Right lobe of liver (tissue), 6 donors: Measurements from ENCODE around the gene C6orf132. TPM values are rescaled to one million over a fixed set of nuclear protein-coding genes. Genes with fewer than 3 reads are reported as not detected.

Experiments
- ATAC-seq, 4 donors: fragments of 200-7000 bp; cut with Tn5 transposase; one replicate each; pipeline ENCODE4 v1.9.1; 2020; ENCODE audit warnings: mild to moderate bottlenecking in 4 of 4, moderate library complexity in 4 of 4
- DNase-seq, 3 donors: peaks; one replicate each; pipeline ENCODE4 v3.0.0-alpha.2; 2020
- H3K27ac ChIP-seq, 3 donors: fragments of 200-600 bp; one replicate each; pipeline ENCODE4 v1.8.0; 2022
- H3K27me3 ChIP-seq, 2 donors: fragments of 200-600 bp; one replicate each; pipeline ENCODE4 v1.8.0; 2022
- H3K36me3 ChIP-seq, 4 donors: fragments of 200-600 bp; sonication (generic) in 1 of 4; one replicate each; pipeline versions ENCODE4 v1.5.1 to v1.8.0; 2017 to 2022; ENCODE audit warnings: control low read depth in 1 of 4
- H3K4me1 ChIP-seq, 4 donors: fragments of 200-600 bp; sonication (generic) in 1 of 4; one replicate each; pipeline versions ENCODE4 v1.5.1 to v1.8.0; 2017 to 2022; ENCODE audit warnings: control low read depth in 1 of 4
- H3K4me3 ChIP-seq, 3 donors: fragments of 200-600 bp; one replicate each; pipeline ENCODE4 v1.8.0; 2022
- H3K9me3 ChIP-seq, 4 donors: fragments of 200-600 bp; sonication (generic) in 1 of 4; one replicate each; pipeline versions ENCODE4 v1.5.1 to v1.8.0; 2017 to 2022; ENCODE audit warnings: control low read depth in 1 of 4
- POLR2A ChIP-seq: fragments of 450-650 bp; IDR thresholded peaks from one replicate; pipeline ENCODE4 v1.6.1; 2017; ENCODE audit warnings: antibody characterized with exemption, mild to moderate bottlenecking
- WGBS: methylation state at CpG from one replicate; pipeline ENCODE4 v1.1.6; 2018; ENCODE audit warnings: low coverage, low lambda C conversion rate; ENCODE audit not compliant: insufficient coverage; ENCODE audit errors: missing lambda C conversion rate; 5-methylcytosine and 5-hydroxymethylcytosine counted together
- intact Hi-C, 2 donors: fragments of 100-400 bp; cut with DNase I; formaldehyde crosslinking; loops; one replicate each; pipeline versions ENCODE4 v1.11.2 to v1.14.1; 2022
- total RNA-seq, 6 experiments: library from RNA; depleted of rRNA in 2 of 6; stranded (reverse); fragments of >200 nt in 2 of 6; fragmentation: NEBNext Ultra II Directional in 3 of 6; extraction: Animal tissue kit (Norgen Biotek cat#: 25700) in 3 of 6; gene quantifications; one replicate each; pipeline versions ENCODE4 v1.1.0 to v1.2.4, GENCODE V29; 2016 to 2023
- TF ChIP-seq, protein P1 (sequence below), 4 donors: fragments of 200-600 bp in 3 of 4; fragments of 450-650 bp in 1 of 4; IDR thresholded peaks; one replicate each; pipeline versions ENCODE4 v1.5.1 to v1.8.0; 2016 to 2022; ENCODE audit warnings: antibody characterized with exemption in 4 of 4, mild to moderate bottlenecking in 2 of 4
- donor health status: DM: no; HTN: yes; CAD: no.
- donor health status: DM: no; HTN: no; CAD: no.
- donor health status: DM: no; HTN: no; CAD: no.
- donor health status: DM: no; HTN: yes; CAD: no.
- donor health status: DM: no; HTN: yes; CAD: no.

The C6orf132 gene
- total RNA-seq, 6 experiments from 2014 or later, result 0.07 to 0.74 (median 0.34) TPM

DNA sequence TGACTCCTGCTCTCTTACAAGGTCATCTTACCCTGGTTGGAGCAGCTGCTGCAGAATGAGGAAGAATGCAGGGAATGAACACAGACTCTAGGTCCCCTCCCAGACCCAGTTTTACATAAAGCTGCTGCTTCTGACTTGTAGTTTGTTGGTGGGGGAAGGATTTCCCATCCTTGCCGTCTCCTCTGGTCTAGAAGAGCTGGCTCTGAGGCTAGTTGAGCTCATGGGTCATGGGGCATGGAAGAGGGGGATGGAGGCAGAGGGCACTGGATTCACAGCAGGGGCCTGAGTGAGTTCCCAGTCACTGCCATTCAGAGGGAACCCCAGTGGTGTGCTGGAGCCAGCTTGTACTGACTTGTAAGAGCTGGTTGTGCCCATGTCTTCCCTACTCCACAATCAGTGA, 21.6 kb upstream of the C6orf132 start:
- no peaks in the 10 kb centered on the region for H3K4me1 ChIP-seq
- DNase-seq, result no peak
- no peak for TF ChIP-seq POLR2A
- TF ChIP-seq, protein P1, sequence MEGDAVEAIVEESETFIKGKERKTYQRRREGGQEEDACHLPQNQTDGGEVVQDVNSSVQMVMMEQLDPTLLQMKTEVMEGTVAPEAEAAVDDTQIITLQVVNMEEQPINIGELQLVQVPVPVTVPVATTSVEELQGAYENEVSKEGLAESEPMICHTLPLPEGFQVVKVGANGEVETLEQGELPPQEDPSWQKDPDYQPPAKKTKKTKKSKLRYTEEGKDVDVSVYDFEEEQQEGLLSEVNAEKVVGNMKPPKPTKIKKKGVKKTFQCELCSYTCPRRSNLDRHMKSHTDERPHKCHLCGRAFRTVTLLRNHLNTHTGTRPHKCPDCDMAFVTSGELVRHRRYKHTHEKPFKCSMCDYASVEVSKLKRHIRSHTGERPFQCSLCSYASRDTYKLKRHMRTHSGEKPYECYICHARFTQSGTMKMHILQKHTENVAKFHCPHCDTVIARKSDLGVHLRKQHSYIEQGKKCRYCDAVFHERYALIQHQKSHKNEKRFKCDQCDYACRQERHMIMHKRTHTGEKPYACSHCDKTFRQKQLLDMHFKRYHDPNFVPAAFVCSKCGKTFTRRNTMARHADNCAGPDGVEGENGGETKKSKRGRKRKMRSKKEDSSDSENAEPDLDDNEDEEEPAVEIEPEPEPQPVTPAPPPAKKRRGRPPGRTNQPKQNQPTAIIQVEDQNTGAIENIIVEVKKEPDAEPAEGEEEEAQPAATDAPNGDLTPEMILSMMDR (IDR thresholded peaks at IDR 0.05), result no peak
- H3K27ac ChIP-seq, result no peak overlapping the region
- no peaks in the 10 kb centered on the region for H3K27me3 ChIP-seq
- H3K9me3 ChIP-seq, result no peaks in the 10 kb centered on the region
- H3K4me3 ChIP-seq, result no peak overlapping the region
- 13% methylated on average over 1 of the region's 1 CpG for whole genome bisulfite sequencing
- no peak for ATAC-seq
- no peaks in the 10 kb centered on the region for H3K36me3 ChIP-seq
- intact Hi-C loops, result loop anchor here in 1 of 2 donors (5.0 to 10.0 kb wide), 2 partner anchors 61 to 87 kb away; no protein-coding TSS in a partner anchor

- 100% methylated on average over 1 of the region's 13 CpGs for WGBS
Measured at GRCh38 chr6:42162812-42163211, 20.4 kb upstream of the C6orf132 start.

GRCh38 chr6:42162384-42162783, 20.0 kb upstream of the C6orf132 start:
- H3K4me1 ChIP-seq, result no peaks in the 10 kb centered on the region
- no peak overlapping the region for H3K27ac ChIP-seq
- 39% methylated on average over 4 of the region's 7 CpGs for WGBS
- no peaks in the 10 kb centered on the region for H3K27me3 ChIP-seq
- no peaks in the 10 kb centered on the region for H3K9me3 ChIP-seq
- H3K36me3 ChIP-seq, result no peaks in the 10 kb centered on the region
- H3K4me3 ChIP-seq, result no peak overlapping the region
- intact Hi-C loops, result loop anchor here in 1 of 2 donors (5.0 to 10.0 kb wide), 2 partner anchors 62 to 85 kb away; no protein-coding TSS in a partner anchor
- TF ChIP-seq POLR2A, result no peak
- TF ChIP-seq, protein P1 (IDR thresholded peaks at IDR 0.05), result no peak
- no peak for ATAC-seq
- DNase-seq, result no peak

More at GRCh38 chr6:42162812-42163211, 20.4 kb upstream of the C6orf132 start:
- H3K36me3 ChIP-seq, result no peaks in the 10 kb centered on the region
- H3K27me3 ChIP-seq, result no peaks in the 10 kb centered on the region
- H3K4me3 ChIP-seq, result no peak overlapping the region
- H3K27ac ChIP-seq, result no peak overlapping the region
- no peaks in the 10 kb centered on the region for H3K9me3 ChIP-seq
- TF ChIP-seq POLR2A, result no peak
- TF ChIP-seq, protein P1 (IDR thresholded peaks at IDR 0.05), result no peak
- intact Hi-C loops, result loop anchor here in 1 of 2 donors (5.0 to 10.0 kb wide), 2 partner anchors 62 to 86 kb away; no protein-coding TSS in a partner anchor
- no peaks in the 10 kb centered on the region for H3K4me1 ChIP-seq
- ATAC-seq (no peak), DNase-seq (no peak)

DNA sequence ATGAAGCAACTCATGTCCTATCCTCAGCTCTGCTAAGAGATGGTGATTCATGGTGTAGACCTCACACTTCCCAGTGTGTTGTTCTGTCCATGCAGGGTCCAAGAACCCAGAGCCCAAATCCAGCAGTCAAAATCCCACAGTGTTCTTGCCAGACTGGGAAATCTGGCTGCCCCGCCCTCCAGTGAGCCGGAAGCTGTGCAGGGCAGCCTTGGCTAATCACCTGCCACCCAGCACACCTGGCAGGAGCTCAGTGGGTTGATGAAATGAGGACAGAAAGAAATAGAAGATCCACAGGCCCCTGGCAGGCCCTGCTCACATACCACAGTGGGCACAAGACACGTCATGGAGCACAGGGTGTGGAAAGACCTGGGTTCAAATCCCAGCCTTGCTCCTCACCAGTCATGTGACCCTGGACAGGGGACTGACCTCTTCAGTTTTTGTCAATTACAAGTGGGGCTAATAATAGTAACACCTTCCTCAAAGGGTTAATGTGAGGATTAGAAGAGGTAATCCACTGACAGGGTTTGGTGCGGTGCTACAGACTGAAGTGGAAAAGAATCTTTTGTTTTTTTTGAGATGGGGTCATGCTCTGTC, 17.1 kb upstream of the C6orf132 start:
- Histone ChIP-seq H3K4me3 (no peak overlapping the region), H3K4me1 (no peaks in the 10 kb centered on the region), H3K36me3 (no peaks in the 10 kb centered on the region), H3K9me3 (no peaks in the 10 kb centered on the region), H3K27me3 (no peaks in the 10 kb centered on the region), H3K27ac (no peak overlapping the region)
- ATAC-seq (no peak), DNase-seq (no peak)
- no peak for TF ChIP-seq POLR2A
- TF ChIP-seq, protein P1 (IDR thresholded peaks at IDR 0.05), result no peak
- intact Hi-C loops, result loop anchor here in 1 of 2 donors (5.0 to 10.0 kb wide), 2 partner anchors 65 to 82 kb away; no protein-coding TSS in a partner anchor
- WGBS, result 56% methylated on average over 3 of the region's 4 CpGs
